Ascending aorta (tissue), 2 donors: ENCODE data around the gene SLC7A4. TPM values are rescaled to one million over a fixed set of nuclear protein-coding genes. Genes with fewer than 3 reads are reported as not detected.

Experiments used
- DNase-seq, 2 donors: peaks; one replicate each; pipeline ENCODE4 v3.0.0-alpha.2; 2019; ENCODE audit warnings: low spot score in 2 of 2
- H3K27ac ChIP-seq, 2 donors: fragments of 200-600 bp; sonication (generic); one replicate each; pipeline ENCODE4 v1.5.1; 2016 to 2017; ENCODE audit warnings: mild to moderate bottlenecking in 1 of 2
- H3K27me3 ChIP-seq: fragments of 200-600 bp; sonication (generic); one replicate; pipeline ENCODE4 v1.5.1; 2017
- H3K36me3 ChIP-seq, 2 donors: fragments of 200-600 bp; sonication (generic); one replicate each; pipeline ENCODE4 v1.5.1; 2016
- H3K4me1 ChIP-seq, 2 donors: fragments of 200-600 bp; sonication (generic); one replicate each; pipeline ENCODE4 v1.5.1; 2016 to 2017; ENCODE audit warnings: mild to moderate bottlenecking in 1 of 2
- H3K4me3 ChIP-seq, 2 donors: fragments of 200-600 bp; sonication (generic); one replicate each; pipeline ENCODE4 v1.5.1; 2016 to 2017; ENCODE audit warnings: mild to moderate bottlenecking in 1 of 2
- H3K9me3 ChIP-seq, 2 donors: fragments of 200-600 bp; sonication (generic); one replicate each; pipeline ENCODE4 v1.5.1; 2016
- CTCF ChIP-seq, 3 experiments: fragments of 200-600 bp in 2 of 3; fragments of 450-650 bp in 1 of 3; sonication (generic) in 2 of 3; IDR thresholded peaks; one replicate each; pipeline ENCODE4 v1.5.1; 2016 to 2019; ENCODE audit warnings: antibody characterized with exemption in 3 of 3, mild to moderate bottlenecking in 1 of 3, moderate library complexity in 1 of 3
- intact Hi-C: fragments of 100-400 bp; cut with DNase I; formaldehyde crosslinking; loops from one replicate; pipeline ENCODE4 v1.15.1; 2023
- total RNA-seq: library from RNA; depleted of rRNA; stranded (reverse); fragments of >200 nt; gene quantifications from one replicate; pipeline ENCODE4 v1.1.0, GENCODE V29; 2016

Gene SLC7A4
- total RNA-seq, 1 donor from 2014 or later, result 20.4 TPM

- H3K9me3 ChIP-seq, result no peaks in the 10 kb centered on the region
- no peak overlapping the region for H3K27ac ChIP-seq
- intact Hi-C loops, result no loop called here
- no peaks in the 10 kb centered on the region for H3K4me1 ChIP-seq
- no peak for DNase-seq
- TF ChIP-seq CTCF (IDR thresholded peaks at IDR 0.05), result no peak
- no peaks in the 10 kb centered on the region for H3K27me3 ChIP-seq
- H3K36me3 ChIP-seq, result peaks cover 53 to 87% of the 10 kb centered on the region in 2 donors
- H3K4me3 ChIP-seq, result no peak overlapping the region
These were observed 40.3 kb downstream of the SLC7A4 start for GRCh38 chr22:20992056-20992442.

GRCh38 chr22:20991252-20992055 is 40.9 kb downstream of the SLC7A4 start:
- Histone ChIP-seq H3K27ac (no peak overlapping the region), H3K36me3 (peaks cover 49 to 87% of the 10 kb centered on the region in 2 donors), H3K4me3 (no peak overlapping the region), H3K27me3 (no peaks in the 10 kb centered on the region), H3K4me1 (no peaks in the 10 kb centered on the region), H3K9me3 (no peaks in the 10 kb centered on the region)
- no peak for DNase-seq
- no peak for TF ChIP-seq CTCF (IDR thresholded peaks at IDR 0.05)
- intact Hi-C loops, result loop anchor here (2.0 kb wide), 1 partner anchor 19 kb away; no protein-coding TSS in a partner anchor

- Histone ChIP-seq H3K27ac (no peak overlapping the region), H3K4me3 (no peak overlapping the region), H3K27me3 (no peaks in the 10 kb centered on the region), H3K4me1 (no peaks in the 10 kb centered on the region), H3K36me3 (peaks cover 49 to 84% of the 10 kb centered on the region in 2 donors), H3K9me3 (no peaks in the 10 kb centered on the region)
- TF ChIP-seq CTCF (IDR thresholded peaks at IDR 0.05), result no peak
- no peak for DNase-seq
- intact Hi-C loops, result loop anchor here (2.0 kb wide), 1 partner anchor 20 kb away; no protein-coding TSS in a partner anchor
These were observed 41.9 kb downstream of the SLC7A4 start for GRCh38 chr22:20990184-20991180.

GRCh38 chr22:20989323-20990138 is 42.8 kb downstream of the SLC7A4 start:
- Histone ChIP-seq H3K27ac (no peak overlapping the region), H3K36me3 (peaks cover 50 to 77% of the 10 kb centered on the region in 2 donors), H3K9me3 (no peaks in the 10 kb centered on the region), H3K27me3 (no peaks in the 10 kb centered on the region), H3K4me1 (no peaks in the 10 kb centered on the region), H3K4me3 (no peak overlapping the region)
- DNase-seq, result no peak
- intact Hi-C loops, result loop anchor here (2.0 to 10.0 kb wide), 2 partner anchors 21 to 655 kb away; partner anchors contain the start of gene SDF2L1
- TF ChIP-seq CTCF (IDR thresholded peaks at IDR 0.05), result no peak
